Parathyroid adenoma (tissue), 2 donors: ENCODE results near the gene RC3H1.
"Not testable (repeated sequence)": the region's sequence is repeated elsewhere in the genome, so short reads cannot be mapped to it uniquely, and the experiment has no call there.

Experiments used
- H2AFZ ChIP-seq: fragments of 300-600 bp; sonication (generic); one replicate; pipeline ENCODE4 v1.7.0; 2017; ENCODE audit warnings: antibody characterized with exemption, mild to moderate bottlenecking
- H3K27ac ChIP-seq: fragments of 300-600 bp; sonication (generic); one replicate; pipeline ENCODE4 v1.7.0; 2017
- H3K27me3 ChIP-seq: fragments of 300-600 bp; sonication (generic); one replicate; pipeline ENCODE4 v1.7.0; 2017; ENCODE audit warnings: low read length; ENCODE audit not compliant: control insufficient read depth, insufficient read depth
- H3K36me3 ChIP-seq: fragments of 300-600 bp; sonication (generic); one replicate; pipeline ENCODE4 v1.7.0; 2017; ENCODE audit warnings: low read length; ENCODE audit not compliant: control insufficient read depth, insufficient read depth
- H3K4me1 ChIP-seq: fragments of 300-600 bp; sonication (generic); one replicate; pipeline ENCODE4 v1.7.0; 2017; ENCODE audit warnings: control low read depth
- H3K4me2 ChIP-seq: fragments of 300-600 bp; sonication (generic); one replicate; pipeline ENCODE4 v1.7.0; 2017; ENCODE audit warnings: low read length
- H3K4me3 ChIP-seq: fragments of 300-600 bp; sonication (generic); one replicate; pipeline ENCODE4 v1.7.0; 2017; ENCODE audit warnings: low read depth, low read length
- H3K79me2 ChIP-seq: fragments of 300-600 bp; sonication (generic); one replicate; pipeline ENCODE4 v1.7.0; 2017; ENCODE audit warnings: control low read depth
- H3K9ac ChIP-seq: fragments of 300-600 bp; sonication (generic); one replicate; pipeline ENCODE4 v1.7.0; 2017; ENCODE audit warnings: mild to moderate bottlenecking
- H3K9me3 ChIP-seq: fragments of 300-600 bp; sonication (generic); one replicate; pipeline ENCODE4 v1.7.0; 2017; ENCODE audit warnings: low read length; ENCODE audit not compliant: control insufficient read depth
- TF ChIP-seq, protein P1 (sequence below): fragments of 300-600 bp; sonication (generic); IDR thresholded peaks from one replicate; pipeline ENCODE4 v1.7.0; 2017; ENCODE audit warnings: antibody characterized with exemption, mild to moderate bottlenecking
- donor health status: primary hyperparathyroidism.

RC3H1 gene

DNA sequence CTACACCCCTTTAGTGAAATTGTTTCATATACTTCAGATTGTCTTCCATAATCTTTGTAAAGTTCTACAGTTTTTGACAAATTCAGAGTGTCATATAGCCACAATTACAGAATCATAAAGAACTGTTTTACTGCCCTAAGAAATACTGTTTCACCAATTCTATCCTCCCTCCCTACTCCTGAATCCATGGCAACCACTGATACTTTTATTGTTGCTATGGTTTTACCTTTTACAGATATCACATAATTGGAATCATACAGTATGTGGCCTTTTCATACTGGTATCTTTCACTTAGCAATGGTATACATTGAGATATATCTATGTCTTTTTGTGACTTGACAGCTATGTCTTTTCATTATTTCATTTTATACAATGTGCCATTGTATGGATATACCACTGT lies 34.1 kb downstream of the RC3H1 start:
- H3K4me1 ChIP-seq, result no peaks in the 10 kb centered on the region
- no peak overlapping the region for H3K4me2 ChIP-seq
- TF ChIP-seq, protein P1, sequence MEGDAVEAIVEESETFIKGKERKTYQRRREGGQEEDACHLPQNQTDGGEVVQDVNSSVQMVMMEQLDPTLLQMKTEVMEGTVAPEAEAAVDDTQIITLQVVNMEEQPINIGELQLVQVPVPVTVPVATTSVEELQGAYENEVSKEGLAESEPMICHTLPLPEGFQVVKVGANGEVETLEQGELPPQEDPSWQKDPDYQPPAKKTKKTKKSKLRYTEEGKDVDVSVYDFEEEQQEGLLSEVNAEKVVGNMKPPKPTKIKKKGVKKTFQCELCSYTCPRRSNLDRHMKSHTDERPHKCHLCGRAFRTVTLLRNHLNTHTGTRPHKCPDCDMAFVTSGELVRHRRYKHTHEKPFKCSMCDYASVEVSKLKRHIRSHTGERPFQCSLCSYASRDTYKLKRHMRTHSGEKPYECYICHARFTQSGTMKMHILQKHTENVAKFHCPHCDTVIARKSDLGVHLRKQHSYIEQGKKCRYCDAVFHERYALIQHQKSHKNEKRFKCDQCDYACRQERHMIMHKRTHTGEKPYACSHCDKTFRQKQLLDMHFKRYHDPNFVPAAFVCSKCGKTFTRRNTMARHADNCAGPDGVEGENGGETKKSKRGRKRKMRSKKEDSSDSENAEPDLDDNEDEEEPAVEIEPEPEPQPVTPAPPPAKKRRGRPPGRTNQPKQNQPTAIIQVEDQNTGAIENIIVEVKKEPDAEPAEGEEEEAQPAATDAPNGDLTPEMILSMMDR, result no peak
- H3K9me3 ChIP-seq, result no peaks in the 10 kb centered on the region
- no peak overlapping the region for H3K4me3 ChIP-seq
- no peak overlapping the region for H2AFZ ChIP-seq
- no peaks in the 10 kb centered on the region for H3K36me3 ChIP-seq
- no peak overlapping the region for H3K9ac ChIP-seq
- H3K27ac ChIP-seq, result no peak overlapping the region
- H3K79me2 ChIP-seq, result no peaks in the 10 kb centered on the region
- H3K27me3 ChIP-seq, result no peaks in the 10 kb centered on the region

DNA sequence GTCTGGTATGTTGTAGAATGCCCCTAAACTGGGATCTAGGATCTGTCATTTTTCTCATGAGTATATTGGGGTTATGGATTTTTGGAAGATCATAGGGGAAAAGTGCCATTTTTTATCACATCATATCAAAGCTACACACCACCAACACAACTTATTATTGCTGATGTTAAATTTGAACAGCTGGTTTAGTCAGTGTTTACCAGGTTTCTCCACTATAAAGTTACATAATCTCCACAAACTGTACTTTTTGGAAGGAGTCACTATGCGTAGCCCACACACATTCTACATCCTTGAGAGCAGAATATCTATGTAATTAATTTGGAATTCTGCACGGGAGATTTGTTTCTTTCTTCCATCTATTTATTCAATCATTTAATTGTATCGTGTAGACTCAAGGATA lies 35.2 kb downstream of the RC3H1 start:
- Histone ChIP-seq H3K4me2 (no peak overlapping the region), H3K27ac (no peak overlapping the region), H3K9me3 (no peaks in the 10 kb centered on the region), H2AFZ (no peak overlapping the region), H3K4me1 (no peaks in the 10 kb centered on the region), H3K79me2 (no peaks in the 10 kb centered on the region), H3K27me3 (no peaks in the 10 kb centered on the region), H3K36me3 (no peaks in the 10 kb centered on the region), H3K4me3 (no peak overlapping the region), H3K9ac (no peak overlapping the region)
- TF ChIP-seq, protein P1, result no peak

DNA sequence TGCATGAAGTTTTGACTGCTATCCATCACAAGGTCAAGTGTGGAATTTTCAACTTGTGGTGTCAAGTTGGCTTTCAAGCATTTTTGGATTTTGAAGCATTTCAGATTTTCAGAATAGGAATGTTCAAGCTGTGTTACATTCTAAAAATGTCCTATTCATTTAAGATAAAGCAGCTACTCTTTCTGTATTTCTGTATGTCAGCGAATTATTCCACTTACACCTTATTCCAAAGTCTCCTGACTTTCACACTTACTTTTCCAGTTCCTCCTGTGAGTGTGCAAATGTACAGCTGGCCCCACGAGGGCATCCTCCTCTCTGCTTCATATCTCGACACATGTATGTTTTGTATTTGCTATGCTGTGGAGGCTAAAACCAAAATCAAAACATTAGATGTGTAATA lies 51.9 kb downstream of the RC3H1 start:
- Histone ChIP-seq H3K36me3 (no peaks in the 10 kb centered on the region), H3K4me1 (no peaks in the 10 kb centered on the region), H3K9ac (no peak overlapping the region), H3K27me3 (no peaks in the 10 kb centered on the region), H3K79me2 (no peaks in the 10 kb centered on the region), H3K4me3 (no peak overlapping the region), H3K27ac (no peak overlapping the region), H3K4me2 (no peak overlapping the region), H3K9me3 (no peaks in the 10 kb centered on the region), H2AFZ (no peak overlapping the region)
- TF ChIP-seq, protein P1, result no peak

DNA sequence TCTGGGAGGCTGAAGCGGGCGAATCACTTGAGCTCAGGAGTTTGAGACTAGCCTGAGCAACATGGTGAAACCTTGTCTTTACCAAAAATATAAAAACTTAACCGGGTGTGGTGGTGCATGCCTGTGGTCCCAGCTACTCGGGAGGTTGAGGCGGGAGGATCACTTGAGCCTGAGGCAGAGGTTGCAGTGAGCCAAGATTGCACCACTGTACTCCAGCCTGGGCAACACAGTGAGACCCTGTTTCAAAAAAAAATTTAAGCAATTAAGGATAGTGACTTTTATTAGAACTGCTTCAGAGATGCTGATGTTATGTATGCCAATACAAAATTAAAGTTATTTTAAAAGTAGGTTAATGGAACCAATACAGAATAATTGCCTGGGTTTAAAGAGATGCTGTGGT lies 56.3 kb downstream of the RC3H1 start:
- not testable (repeated sequence) for H3K9ac ChIP-seq, H3K36me3 ChIP-seq

DNA sequence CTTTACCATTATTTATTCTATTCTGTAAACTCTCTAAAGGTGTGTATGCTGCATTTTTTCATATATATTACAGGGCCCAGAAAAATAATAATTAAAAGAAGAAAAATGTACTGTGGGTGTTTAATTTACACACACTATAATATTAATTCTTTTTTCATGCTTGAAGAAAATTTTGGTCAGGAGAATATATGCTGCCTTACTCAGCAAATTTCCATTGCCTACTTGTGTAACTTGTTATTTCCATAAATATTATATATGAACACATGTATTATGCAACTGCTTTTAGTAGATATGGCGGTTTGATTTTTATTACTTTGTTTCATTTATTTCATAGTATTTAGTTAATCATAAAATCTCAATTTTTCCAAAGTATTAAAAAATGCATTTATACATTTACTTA lies 58.7 kb downstream of the RC3H1 start:
- H2AFZ ChIP-seq, result no peak overlapping the region
- H3K79me2 ChIP-seq, result no peaks in the 10 kb centered on the region
- H3K36me3 ChIP-seq, result no peaks in the 10 kb centered on the region
- H3K9ac ChIP-seq, result no peak overlapping the region
- no peak overlapping the region for H3K4me3 ChIP-seq
- TF ChIP-seq, protein P1, result no peak
- H3K27ac ChIP-seq, result no peak overlapping the region
- no peaks in the 10 kb centered on the region for H3K4me1 ChIP-seq
- no peaks in the 10 kb centered on the region for H3K27me3 ChIP-seq
- no peak overlapping the region for H3K4me2 ChIP-seq
- no peaks in the 10 kb centered on the region for H3K9me3 ChIP-seq

More for the DNA sequence above, 56.3 kb downstream of the RC3H1 start:
- H3K27me3 ChIP-seq, H3K79me2 ChIP-seq, H2AFZ ChIP-seq, H3K27ac ChIP-seq, H3K4me2 ChIP-seq, H3K4me3 ChIP-seq, H3K4me1 ChIP-seq, H3K9me3 ChIP-seq: not testable (repeated sequence)
